ENCODE data around the gene ZFP1. TPM values are rescaled to one million over a fixed set of nuclear protein-coding genes. Genes with fewer than 3 reads are reported as not detected.
"Not testable (repeated sequence)": the region's sequence is repeated elsewhere in the genome, so short reads cannot be mapped to it uniquely, and the experiment has no call there.

Gene ZFP1
- polyA plus RNA-seq, 1 of the 3 experiments (the other 2 are of a cell fraction), result 3.0 TPM

GRCh38 chr16:75204410-75204758, 56.1 kb downstream of the ZFP1 start (continued):
- TF ChIP-seq MEF2A (IDR thresholded peaks at IDR 0.05; ENCODE audit: borderline replicate concordance, low read depth), result no peak

- H3K9ac ChIP-seq; H3F3A ChIP-seq (replicated peaks; ENCODE audit: insufficient read depth); DNase-seq; H3K4me1 ChIP-seq (ENCODE audit: control insufficient read depth in 1 of 2, insufficient read depth in 2 of 2, low read depth in 1 of 2, low read length in 1 of 2); H3K9me3 ChIP-seq; POLR2A ChIA-PET; H3K27me3 ChIP-seq (ENCODE audit: insufficient read depth); H3K27ac ChIP-seq (ENCODE audit: low read depth in 2 of 2, low read length in 1 of 2); H3K36me3 ChIP-seq (replicated peaks in 1 of 2; ENCODE audit: control insufficient read depth in 1 of 2, insufficient read depth in 2 of 2, low read length in 1 of 2); H3K9me2 ChIP-seq; H3K4me3 ChIP-seq (ENCODE audit: low read depth in 2 of 2, low read length in 1 of 2); H2AFZ ChIP-seq (ENCODE audit: low read depth); H3K4me2 ChIP-seq; H4K20me1 ChIP-seq (ENCODE audit: insufficient read depth); H3K79me2 ChIP-seq (ENCODE audit: insufficient read depth): not testable (repeated sequence)
- CTCF ChIA-PET, result interaction anchor here (1.1 to 1.8 kb wide), 2 partner anchors 29 to 35 kb away, joined by 3 to 8 read pairs; no protein-coding TSS in a partner anchor
- no CpG with 5 or more reads among the region's 20 CpGs for WGBS (ENCODE audit: low lambda C conversion rate)
These were observed 56.6 kb downstream of the ZFP1 start for GRCh38 chr16:75204905-75205304.

- H3F3A ChIP-seq (replicated peaks; ENCODE audit: insufficient read depth), result not testable (repeated sequence)
- 69% methylated on average over 7 of the region's 19 CpGs for WGBS (ENCODE audit: low lambda C conversion rate)
These were observed 57.1 kb downstream of the ZFP1 start for GRCh38 chr16:75205438-75205837.

GRCh38 chr16:75205961-75206748, 57.8 kb downstream of the ZFP1 start:
- H3K27ac ChIP-seq (ENCODE audit: low read depth in 2 of 2, low read length in 1 of 2); H3K9me2 ChIP-seq; H3K9ac ChIP-seq; H3K79me2 ChIP-seq (ENCODE audit: insufficient read depth); DNase-seq; POLR2A ChIA-PET; H3K9me3 ChIP-seq; H3K27me3 ChIP-seq (ENCODE audit: insufficient read depth); H3K4me2 ChIP-seq; H3K4me1 ChIP-seq (ENCODE audit: control insufficient read depth in 1 of 2, insufficient read depth in 2 of 2, low read depth in 1 of 2, low read length in 1 of 2); H3F3A ChIP-seq (replicated peaks; ENCODE audit: insufficient read depth); H3K36me3 ChIP-seq (replicated peaks in 1 of 2; ENCODE audit: control insufficient read depth in 1 of 2, insufficient read depth in 2 of 2, low read length in 1 of 2); H2AFZ ChIP-seq (ENCODE audit: low read depth); H3K4me3 ChIP-seq (ENCODE audit: low read depth in 2 of 2, low read length in 1 of 2); H4K20me1 ChIP-seq (ENCODE audit: insufficient read depth): not testable (repeated sequence)
- 95% methylated on average over 8 of the region's 25 CpGs for whole genome bisulfite sequencing (ENCODE audit: low lambda C conversion rate)
- CTCF ChIA-PET, result interaction anchor here (0.8 to 1.1 kb wide), 2 partner anchors 27 to 258 kb away, joined by 3 read pairs; partner anchors contain the start of gene TMEM170A

More at GRCh38 chr16:75205438-75205837, 57.1 kb downstream of the ZFP1 start:
- H3K4me3 ChIP-seq (ENCODE audit: low read depth in 2 of 2, low read length in 1 of 2); H3K9me2 ChIP-seq; H3K36me3 ChIP-seq (replicated peaks in 1 of 2; ENCODE audit: control insufficient read depth in 1 of 2, insufficient read depth in 2 of 2, low read length in 1 of 2); H2AFZ ChIP-seq (ENCODE audit: low read depth); H3K79me2 ChIP-seq (ENCODE audit: insufficient read depth); H3K9ac ChIP-seq; H3K4me1 ChIP-seq (ENCODE audit: control insufficient read depth in 1 of 2, insufficient read depth in 2 of 2, low read depth in 1 of 2, low read length in 1 of 2); H4K20me1 ChIP-seq (ENCODE audit: insufficient read depth); H3K4me2 ChIP-seq; CTCF ChIA-PET; H3K9me3 ChIP-seq; POLR2A ChIA-PET; DNase-seq; H3K27ac ChIP-seq (ENCODE audit: low read depth in 2 of 2, low read length in 1 of 2); H3K27me3 ChIP-seq (ENCODE audit: insufficient read depth): not testable (repeated sequence)

Data from SK-N-SH (cell line).